Measurements from ENCODE around the gene WDR37.

The WDR37 gene

GRCh38 chr10:1172256-1172984 is 116.2 kb downstream of the WDR37 start:
- DNase-seq, result no peak

- DNase-seq, result no peak
Measured at GRCh38 chr10:1173091-1173490, 116.9 kb downstream of the WDR37 start.

GRCh38 chr10:1174022-1174421 is 117.8 kb downstream of the WDR37 start:
- DNase-seq, result no peak

DNA sequence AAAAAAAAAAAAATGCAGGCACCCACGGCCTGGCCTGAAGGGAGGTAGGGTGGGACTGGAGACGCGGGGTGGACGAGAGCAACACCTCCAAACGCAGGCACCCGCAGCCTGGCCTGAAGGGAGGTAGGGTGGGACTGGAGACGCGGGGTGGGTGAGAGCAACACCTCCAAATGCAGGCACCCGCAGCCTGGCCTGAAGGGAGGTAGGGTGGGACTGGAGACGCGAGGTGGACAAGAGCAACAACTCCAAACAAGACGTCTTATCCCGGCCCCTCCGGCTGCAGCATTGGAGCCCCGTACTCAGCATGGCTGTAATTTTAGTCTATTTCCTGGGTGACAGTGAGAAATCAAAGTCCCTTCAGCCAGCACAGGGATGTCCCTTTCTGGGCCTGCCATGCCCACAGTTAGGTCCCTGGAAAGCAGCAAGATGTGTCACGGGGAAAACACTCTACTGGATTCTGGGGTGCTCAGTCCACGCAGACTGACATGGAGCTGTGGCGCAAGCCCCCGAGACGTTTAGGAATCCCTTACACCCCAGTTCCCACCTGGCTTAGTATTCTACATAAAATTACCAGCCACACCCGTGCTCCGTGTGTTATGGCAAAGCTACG is 119.9 kb downstream of the WDR37 start:
- no peak for DNase-seq

DNA sequence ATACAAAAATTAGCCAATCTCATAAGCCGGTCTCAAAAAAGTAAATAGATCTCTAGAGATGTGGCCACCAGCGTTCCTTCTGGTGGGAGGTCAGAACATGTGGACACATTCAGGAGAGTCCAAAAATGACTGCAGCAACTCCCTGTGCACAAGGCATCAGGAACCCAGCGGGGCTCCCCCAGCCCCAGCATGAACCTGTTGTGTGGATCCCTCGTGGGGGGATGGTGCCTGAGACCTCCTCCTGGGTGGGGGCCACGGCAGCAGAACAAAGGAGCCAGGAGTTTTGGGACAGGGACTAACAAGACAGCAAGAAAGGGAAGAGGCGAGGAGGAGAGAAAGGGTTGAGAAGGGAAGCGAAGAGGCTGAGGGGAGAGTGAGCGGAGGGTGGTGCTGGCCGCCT is 121.8 kb downstream of the WDR37 start:
- no peak for DNase-seq

- DNase-seq, result no peak
Measured at GRCh38 chr10:1178506-1178905, 122.3 kb downstream of the WDR37 start.

DNA sequence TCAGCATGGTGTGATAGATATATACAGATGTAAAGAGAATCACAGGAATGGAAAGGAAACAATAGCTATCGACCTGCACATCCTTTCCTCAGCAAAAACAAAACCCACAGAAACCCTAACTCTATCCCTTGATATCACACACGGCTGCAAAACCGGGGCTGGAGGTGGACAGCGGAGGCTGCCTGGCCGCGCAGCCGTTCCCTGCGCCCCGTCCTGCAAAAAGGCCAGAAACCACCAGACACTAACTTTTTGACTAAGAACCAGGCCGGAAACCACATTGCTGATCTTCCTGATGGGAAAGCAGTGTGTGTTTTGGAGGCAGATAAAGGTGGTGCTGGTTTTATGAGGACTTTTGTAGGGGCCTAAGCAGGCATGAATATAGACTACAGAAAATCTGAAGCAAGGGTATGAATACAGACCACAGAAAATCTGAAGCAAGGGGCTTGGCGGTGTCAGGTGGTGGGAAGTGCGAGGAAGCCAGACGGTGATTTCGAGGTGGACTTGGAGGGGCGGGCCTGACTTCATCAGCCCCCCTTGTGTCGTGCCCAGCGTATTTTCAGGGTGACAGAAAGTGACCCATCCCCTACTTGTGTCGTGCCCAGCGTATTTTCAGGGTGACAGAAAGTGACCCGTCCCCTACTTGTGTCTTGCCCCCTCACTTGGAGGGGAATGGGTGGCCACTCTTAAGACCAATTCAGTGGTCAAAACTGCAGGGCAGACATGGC is 123.3 kb downstream of the WDR37 start:
- no peak for DNase-seq

DNA sequence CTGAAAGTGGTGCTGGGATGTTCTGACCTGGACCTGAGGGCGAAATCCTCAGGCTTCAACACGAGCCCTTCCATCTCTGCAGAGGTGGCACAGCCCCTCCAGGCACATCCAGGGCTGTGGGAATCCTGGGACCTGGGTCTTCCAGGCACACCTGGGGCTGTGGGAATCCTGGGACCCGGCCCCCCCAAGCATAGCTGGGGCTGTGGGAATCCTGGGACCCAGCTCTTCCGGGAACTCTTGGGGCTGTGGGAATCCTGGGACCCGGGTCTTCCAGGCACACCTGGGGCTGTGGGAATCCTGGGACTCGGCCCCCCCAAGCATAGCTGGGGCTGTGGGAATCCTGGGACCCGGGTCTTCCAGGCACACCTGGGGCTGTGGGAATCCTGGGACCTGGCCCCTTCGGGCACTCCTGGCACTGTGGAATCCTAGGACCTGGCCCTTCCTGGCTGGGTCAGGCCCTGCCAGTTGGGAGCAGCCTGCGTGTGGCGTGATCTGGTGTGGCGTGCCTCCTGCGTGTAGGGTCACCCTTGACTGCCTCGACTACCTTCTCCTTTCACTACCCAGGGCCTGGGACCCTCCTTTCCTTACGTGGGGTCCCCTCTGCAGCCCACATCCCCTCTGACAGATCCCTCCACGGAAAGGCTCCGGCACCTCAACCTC is 124.0 kb downstream of the WDR37 start:
- DNase-seq, result no peak

DNA sequence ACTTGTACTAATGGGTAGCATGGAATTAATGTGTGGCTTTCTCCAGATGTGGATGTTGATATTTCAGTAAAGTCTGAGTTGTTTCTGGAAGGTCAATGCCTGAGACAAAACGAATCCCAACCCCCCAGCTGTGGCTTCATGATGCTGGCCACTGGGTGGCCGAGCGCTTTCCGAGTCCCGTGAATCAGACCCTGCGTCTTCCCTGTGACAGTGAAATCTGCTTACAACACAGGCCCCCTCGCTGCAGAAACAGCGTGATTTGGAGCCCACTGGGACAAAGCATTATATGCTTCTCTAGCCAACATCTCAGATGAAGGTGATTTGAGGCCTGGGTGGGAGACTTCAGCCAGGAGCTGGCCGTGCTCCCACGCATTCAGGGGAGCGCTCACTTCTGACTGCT is 124.7 kb downstream of the WDR37 start:
- DNase-seq, result no peak

Data from CD4-positive, alpha-beta T cell treated with Interferon alpha-2 for 1 hour (primary cell).